Loucy (cell line): Measurements from ENCODE around the gene THEM4.

Source experiments
- H2AFZ ChIP-seq: fragments of 200-600 bp; sonication (generic); 2 replicates; pipeline ENCODE4 v1.6.0; 2016; ENCODE audit warnings: antibody characterized with exemption, mild to moderate bottlenecking, low read length, moderate library complexity
- H3F3A ChIP-seq: fragments of 200-600 bp; 2 replicates; pipeline ENCODE4 v1.6.0; 2016; ENCODE audit warnings: antibody characterized with exemption, low read depth, mild to moderate bottlenecking
- H3K27me3 ChIP-seq: fragments of 200-600 bp; sonication (generic); 2 replicates; pipeline ENCODE4 v1.6.1; 2014; ENCODE audit warnings: low read length, mild to moderate bottlenecking; ENCODE audit not compliant: insufficient read depth, poor library complexity, severe bottlenecking
- H3K36me3 ChIP-seq: fragments of 200-600 bp; sonication (generic); 2 replicates; pipeline ENCODE4 v1.6.1; 2016; ENCODE audit warnings: low read length; ENCODE audit not compliant: insufficient read depth
- H3K4me1 ChIP-seq: fragments of 200-600 bp; sonication (generic); 2 replicates; pipeline ENCODE4 v1.5.1; 2014; ENCODE audit warnings: low read length, mild to moderate bottlenecking; ENCODE audit not compliant: insufficient read depth, poor library complexity, severe bottlenecking
- H3K4me2 ChIP-seq: fragments of 200-600 bp; sonication (generic); 2 replicates; pipeline ENCODE4 v1.6.0; 2014; ENCODE audit warnings: antibody characterized with exemption, low read length, low read depth, mild to moderate bottlenecking; ENCODE audit not compliant: poor library complexity, severe bottlenecking
- H3K4me3 ChIP-seq: fragments of 200-600 bp; sonication (generic); 2 replicates; pipeline ENCODE4 v1.5.1; 2014; ENCODE audit warnings: low read length, mild to moderate bottlenecking, mixed read lengths; ENCODE audit not compliant: poor library complexity, severe bottlenecking
- H3K79me2 ChIP-seq: fragments of 200-600 bp; sonication (generic); 2 replicates; pipeline ENCODE4 v1.6.1; 2014; ENCODE audit warnings: low read length; ENCODE audit not compliant: insufficient read depth
- H3K9ac ChIP-seq: fragments of 200-600 bp; sonication (generic); 2 replicates; pipeline ENCODE4 v1.6.0; 2014; ENCODE audit warnings: mild to moderate bottlenecking, low read depth, low read length, moderate library complexity; ENCODE audit not compliant: poor library complexity, severe bottlenecking
- H3K9me2 ChIP-seq: fragments of 200-600 bp; sonication (generic); replicated peaks from 2 replicates; pipeline ENCODE4 v1.6.1; 2016; ENCODE audit warnings: low read depth, low read length, mixed read lengths
- H3K9me3 ChIP-seq: fragments of 200-600 bp; sonication (generic); 2 replicates; pipeline ENCODE4 v1.6.1; 2014; ENCODE audit warnings: mild to moderate bottlenecking, antibody characterized with exemption, low read length, low read depth; ENCODE audit not compliant: insufficient read depth
- H4K20me1 ChIP-seq: fragments of 200-600 bp; sonication (generic); 2 replicates; pipeline ENCODE4 v1.6.0; 2014; ENCODE audit warnings: antibody characterized with exemption, low read length, mild to moderate bottlenecking; ENCODE audit not compliant: insufficient read depth, poor library complexity, severe bottlenecking
- EZH2phosphoT487 ChIP-seq: fragments of 200-600 bp; IDR thresholded peaks from 2 replicates; pipeline ENCODE4 v1.6.1; 2018; ENCODE audit warnings: antibody characterized with exemption, mild to moderate bottlenecking, moderate library complexity, borderline replicate concordance
- TF ChIP-seq, protein P1 (sequence below): fragments of 200-600 bp; sonication (generic); conservative IDR thresholded peaks from 2 replicates; pipeline ENCODE4 v1.5.1; 2014; ENCODE audit warnings: mild to moderate bottlenecking, antibody characterized with exemption, low read length

The THEM4 gene

GRCh38 chr1:151944857-151945575 is 35.7 kb upstream of the THEM4 start:
- Histone ChIP-seq H3K36me3 (no peaks in the 10 kb centered on the region), H3K27me3 (no peaks in the 10 kb centered on the region), H3K9me2 (no peaks in the 10 kb centered on the region), H3K4me2 (peak overlapping the region; percentile 28), H3K9ac (no peak overlapping the region), H2AFZ (peak overlapping the region; percentile 37), H3F3A (no peaks in the 10 kb centered on the region), H3K9me3 (no peaks in the 10 kb centered on the region), H3K4me1 (peaks cover 25% of the 10 kb centered on the region), H3K4me3 (no peak overlapping the region), H3K79me2 (no peaks in the 10 kb centered on the region), H4K20me1 (no peaks in the 10 kb centered on the region)
- TF ChIP-seq, protein P1, sequence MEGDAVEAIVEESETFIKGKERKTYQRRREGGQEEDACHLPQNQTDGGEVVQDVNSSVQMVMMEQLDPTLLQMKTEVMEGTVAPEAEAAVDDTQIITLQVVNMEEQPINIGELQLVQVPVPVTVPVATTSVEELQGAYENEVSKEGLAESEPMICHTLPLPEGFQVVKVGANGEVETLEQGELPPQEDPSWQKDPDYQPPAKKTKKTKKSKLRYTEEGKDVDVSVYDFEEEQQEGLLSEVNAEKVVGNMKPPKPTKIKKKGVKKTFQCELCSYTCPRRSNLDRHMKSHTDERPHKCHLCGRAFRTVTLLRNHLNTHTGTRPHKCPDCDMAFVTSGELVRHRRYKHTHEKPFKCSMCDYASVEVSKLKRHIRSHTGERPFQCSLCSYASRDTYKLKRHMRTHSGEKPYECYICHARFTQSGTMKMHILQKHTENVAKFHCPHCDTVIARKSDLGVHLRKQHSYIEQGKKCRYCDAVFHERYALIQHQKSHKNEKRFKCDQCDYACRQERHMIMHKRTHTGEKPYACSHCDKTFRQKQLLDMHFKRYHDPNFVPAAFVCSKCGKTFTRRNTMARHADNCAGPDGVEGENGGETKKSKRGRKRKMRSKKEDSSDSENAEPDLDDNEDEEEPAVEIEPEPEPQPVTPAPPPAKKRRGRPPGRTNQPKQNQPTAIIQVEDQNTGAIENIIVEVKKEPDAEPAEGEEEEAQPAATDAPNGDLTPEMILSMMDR = no peak
- TF ChIP-seq EZH2phosphoT487 = no peak

DNA sequence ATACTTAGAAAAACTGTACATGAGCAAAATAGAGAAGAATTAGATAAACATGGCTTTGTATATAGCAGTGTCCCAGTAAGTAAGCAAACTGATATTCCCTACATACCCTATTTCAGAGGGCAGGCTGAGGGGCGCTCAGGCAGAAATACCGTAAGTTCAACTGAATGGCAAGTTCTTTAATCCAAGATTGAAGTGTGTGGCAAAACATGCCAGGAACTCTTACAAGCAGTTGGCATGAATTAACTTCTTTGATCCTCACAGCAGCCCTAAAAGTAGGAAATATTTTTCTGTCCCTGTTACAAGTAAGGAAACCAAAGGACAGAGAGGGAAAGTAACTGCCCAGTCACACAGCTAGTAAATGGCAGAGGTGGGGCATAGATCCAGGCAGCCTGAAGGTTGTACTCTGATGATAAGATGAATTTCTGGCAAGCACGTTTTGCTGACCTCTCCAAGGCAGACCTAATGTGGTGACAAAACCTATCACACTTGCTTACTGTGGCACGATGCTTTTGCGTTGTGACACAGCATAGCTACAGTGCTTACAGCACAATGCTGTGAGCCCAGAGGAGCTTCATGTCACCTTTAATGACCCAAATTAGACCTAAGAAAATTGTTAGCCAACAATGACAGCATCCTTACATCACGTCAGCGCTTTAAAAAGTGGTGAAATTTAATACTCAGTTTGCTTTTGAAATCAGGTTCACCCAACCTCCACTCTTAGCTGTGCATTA is 35.0 kb upstream of the THEM4 start:
- Histone ChIP-seq H3K36me3 (no peaks in the 10 kb centered on the region), H3K4me1 (peaks cover 25% of the 10 kb centered on the region), H2AFZ (peak overlapping the region; percentile 37), H4K20me1 (no peaks in the 10 kb centered on the region), H3K9me2 (no peaks in the 10 kb centered on the region), H3K9ac (no peak overlapping the region), H3K27me3 (no peaks in the 10 kb centered on the region), H3K79me2 (no peaks in the 10 kb centered on the region), H3K9me3 (no peaks in the 10 kb centered on the region), H3K4me2 (no peak overlapping the region), H3K4me3 (no peak overlapping the region), H3F3A (no peaks in the 10 kb centered on the region)
- TF ChIP-seq, protein P1 = no peak
- no peak for TF ChIP-seq EZH2phosphoT487

GRCh38 chr1:151943591-151943990 is 34.3 kb upstream of the THEM4 start:
- H3K9me2 ChIP-seq = no peaks in the 10 kb centered on the region
- H3K4me2 ChIP-seq = no peak overlapping the region
- H3K36me3 ChIP-seq = no peaks in the 10 kb centered on the region
- H3F3A ChIP-seq = no peaks in the 10 kb centered on the region
- no peak overlapping the region for H3K9ac ChIP-seq
- peaks cover 25% of the 10 kb centered on the region for H3K4me1 ChIP-seq
- no peaks in the 10 kb centered on the region for H4K20me1 ChIP-seq
- no peaks in the 10 kb centered on the region for H3K79me2 ChIP-seq
- no peak overlapping the region for H2AFZ ChIP-seq
- H3K27me3 ChIP-seq = no peaks in the 10 kb centered on the region
- no peak overlapping the region for H3K4me3 ChIP-seq
- TF ChIP-seq, protein P1 = no peak
- TF ChIP-seq EZH2phosphoT487 = no peak
- no peaks in the 10 kb centered on the region for H3K9me3 ChIP-seq
